Measurements from ENCODE around the gene CLIP1.

- TF ChIP-seq CTCF (IDR thresholded peaks at IDR 0.05), result no peak
- TF ChIP-seq POLR2A (IDR thresholded peaks at IDR 0.05), result no peak
- no peak for TF ChIP-seq EP300 (IDR thresholded peaks at IDR 0.05)
Observed at GRCh38 chr12:122352394-122352793, 70.1 kb downstream of the CLIP1 start.

All from sigmoid colon (tissue), 4 donors.